HCT116 (cell line): ENCODE data around the gene OVOL2. TPM values are rescaled to one million over a fixed set of nuclear protein-coding genes. Genes with fewer than 3 reads are reported as not detected.

Experiments
- ATAC-seq: fragments of 200-7000 bp; cut with Tn5 transposase; 2 replicates; pipeline ENCODE4 v1.9.1; 2020; ENCODE audit warnings: mild to moderate bottlenecking, moderate library complexity
- BruUV-seq: library from RNA; stranded (reverse); fragments of 400-500 nt; replicated peaks from 2 replicates; lab custom pipeline; 2021; lab: Mats Ljungman, UMichigan
- CTCF ChIA-PET: fragments of 300-600 bp; sonication (Branson Sonifier 250); formaldehyde crosslinking; loops from one replicate; lab custom pipeline; 2021; ENCODE audit warnings: antibody characterized with exemption; lab: Charles Lee
- POLR2A ChIA-PET: fragments of 300-600, 350-600 bp; sonication (Branson Sonifier 250); formaldehyde crosslinking; loops from one replicate; lab custom pipeline; 2021; ENCODE audit warnings: antibody characterized with exemption; lab: Charles Lee
- RAD21 ChIA-PET, 2 experiments: fragments of 300-600 bp; sonication (Branson Sonifier 250); formaldehyde crosslinking; loops; one replicate each; lab custom pipeline; 2023; ENCODE audit warnings: low total read pairs in 2 of 2; ENCODE audit not compliant: uncharacterized antibody in 2 of 2, unreplicated experiment in 2 of 2, low non-redundant PET in 1 of 2; lab: Charles Lee
- DNase-seq: peaks from one replicate; pipeline ENCODE4 v3.0.0-alpha.2; 2010; ENCODE audit warnings: low read depth, low spot score
- H2AFZ ChIP-seq: fragments of 200-600 bp; shearing (Covaris generic), sonication (generic); 2 replicates; pipeline ENCODE4 v1.6.1; 2017; ENCODE audit warnings: low read depth, mixed run types, mixed read lengths, antibody characterized with exemption, low read length; ENCODE audit not compliant: poor library complexity, severe bottlenecking
- H3K27ac ChIP-seq: 2 replicates; pipeline ENCODE4 v1.5.1; 2012; ENCODE audit warnings: low read depth, low read length
- H3K27me3 ChIP-seq: fragments of 200-600 bp; sonication (generic); 2 replicates; pipeline ENCODE4 v1.6.1; 2016; ENCODE audit warnings: mixed run types, low read length, mixed read lengths; ENCODE audit not compliant: insufficient read depth
- H3K36me3 ChIP-seq, 2 experiments: fragments of 200-500 bp in 1 of 2; fragments of 200-600 bp in 1 of 2; sonication (Bioruptor generic) in 1 of 2; sonication (generic) in 1 of 2; 2 replicates each; pipeline versions ENCODE4 v1.5.1 to v1.6.1; 2014 to 2016; ENCODE audit warnings: low read length in 2 of 2, inconsistent platforms in 1 of 2, mixed read lengths in 1 of 2, mixed run types in 1 of 2; ENCODE audit not compliant: insufficient read depth in 2 of 2, control insufficient read depth in 1 of 2
- H3K4me1 ChIP-seq, 2 experiments: fragments of 200-600 bp in 1 of 2; sonication (generic) in 1 of 2; 2 replicates each; pipeline versions ENCODE4 v1.5.1 to v1.6.1; 2012 to 2017; ENCODE audit warnings: low read length in 2 of 2, inconsistent platforms in 1 of 2, mild to moderate bottlenecking in 1 of 2, mixed read lengths in 1 of 2, mixed run types in 1 of 2, moderate library complexity in 1 of 2; ENCODE audit not compliant: insufficient read depth in 2 of 2, control insufficient read depth in 1 of 2
- H3K4me2 ChIP-seq: fragments of 200-600 bp; sonication (generic); 2 replicates; pipeline ENCODE4 v1.6.1; 2017; ENCODE audit warnings: mixed run types, low read length, mixed read lengths
- H3K4me3 ChIP-seq, 2 experiments: fragments of 200-600 bp in 1 of 2; sonication (generic) in 1 of 2; replicated peaks in 1 of 2; 2 replicates each; pipeline ENCODE4 v1.5.1; 2011 to 2016; ENCODE audit warnings: low read length in 2 of 2, control low read depth in 1 of 2, low read depth in 1 of 2, mild to moderate bottlenecking in 1 of 2, mixed read lengths in 1 of 2, mixed run types in 1 of 2
- H3K79me2 ChIP-seq: fragments of 200-600 bp; sonication (generic); 2 replicates; pipeline ENCODE4 v1.6.1; 2017; ENCODE audit warnings: mild to moderate bottlenecking, mixed run types, low read length, moderate library complexity, mixed read lengths; ENCODE audit not compliant: insufficient read depth
- H3K9ac ChIP-seq: fragments of 200-600 bp; sonication (generic); 2 replicates; pipeline ENCODE4 v1.6.1; 2016; ENCODE audit warnings: low read length, mixed read lengths
- H3K9me2 ChIP-seq: fragments of 200-600 bp; sonication (generic), shearing (Covaris generic); 2 replicates; pipeline ENCODE4 v1.6.1; 2017; ENCODE audit warnings: mixed run types, mild to moderate bottlenecking, moderate library complexity; ENCODE audit not compliant: insufficient read depth
- H3K9me3 ChIP-seq, 2 experiments: fragments of 200-500 bp in 1 of 2; fragments of 200-600 bp in 1 of 2; sonication (Bioruptor generic) in 1 of 2; sonication (generic) in 1 of 2; 2 replicates each; pipeline ENCODE4 v1.6.1; 2014 to 2017; ENCODE audit warnings: low read length in 2 of 2, mixed read lengths in 2 of 2, inconsistent platforms in 1 of 2, low read depth in 1 of 2, mild to moderate bottlenecking in 1 of 2, mixed run types in 1 of 2, moderate library complexity in 1 of 2; ENCODE audit not compliant: control insufficient read depth in 1 of 2, insufficient read depth in 1 of 2
- H4K20me1 ChIP-seq: fragments of 200-600 bp; sonication (generic), shearing (Covaris generic); 2 replicates; pipeline ENCODE4 v1.6.1; 2017; ENCODE audit warnings: mixed run types, mild to moderate bottlenecking, moderate library complexity; ENCODE audit not compliant: insufficient read depth
- CBX3 ChIP-seq: IDR thresholded peaks from 2 replicates; pipeline ENCODE4 v1.6.1; 2012; ENCODE audit warnings: low read depth
- CEBPB ChIP-seq: IDR thresholded peaks from 2 replicates; pipeline ENCODE4 v1.6.1; 2012; ENCODE audit warnings: low read depth
- EGR1 ChIP-seq: IDR thresholded peaks from 2 replicates; pipeline ENCODE4 v1.6.1; 2012; ENCODE audit warnings: low read depth
- ELF1 ChIP-seq: IDR thresholded peaks from 2 replicates; pipeline ENCODE4 v1.6.1; 2012; ENCODE audit warnings: low read depth, borderline replicate concordance
- FOSL1 ChIP-seq: IDR thresholded peaks from 2 replicates; pipeline ENCODE4 v1.6.1; 2012; ENCODE audit warnings: low read depth
- JUND ChIP-seq: IDR thresholded peaks from 2 replicates; pipeline ENCODE4 v1.6.1; 2012
- MAX ChIP-seq: IDR thresholded peaks from 2 replicates; pipeline ENCODE4 v1.6.1; 2012
- POLR2A ChIP-seq: IDR thresholded peaks from 2 replicates; pipeline ENCODE4 v1.7.0; 2011; ENCODE audit warnings: borderline replicate concordance; ENCODE audit not compliant: insufficient read depth, insufficient read length; ENCODE audit errors: extremely low read depth
- POLR2AphosphoS5 ChIP-seq: IDR thresholded peaks from 2 replicates; pipeline ENCODE4 v1.6.1; 2011; ENCODE audit warnings: mild to moderate bottlenecking, low read depth, low read length, moderate library complexity
- RAD21 ChIP-seq: IDR thresholded peaks from 2 replicates; pipeline ENCODE4 v1.6.1; 2012; ENCODE audit warnings: low read depth, mild to moderate bottlenecking
- REST ChIP-seq: IDR thresholded peaks from 2 replicates; pipeline ENCODE4 v1.6.1; 2012; ENCODE audit warnings: low read depth
- SRF ChIP-seq: IDR thresholded peaks from 2 replicates; pipeline ENCODE4 v1.6.1; 2012; ENCODE audit warnings: low read depth
- TCF7L2 ChIP-seq: IDR thresholded peaks from 2 replicates; pipeline ENCODE4 v1.7.0; 2011; ENCODE audit warnings: borderline replicate concordance, inconsistent platforms; ENCODE audit not compliant: insufficient read depth, insufficient read length; ENCODE audit errors: extremely low read depth
- YY1 ChIP-seq: IDR thresholded peaks from 2 replicates; pipeline ENCODE4 v1.6.1; 2011; ENCODE audit warnings: low read length, low read depth, moderate library complexity, mild to moderate bottlenecking; ENCODE audit not compliant: insufficient replicate concordance; ENCODE audit errors: extremely low read depth
- ZBTB33 ChIP-seq: IDR thresholded peaks from 2 replicates; pipeline ENCODE4 v1.6.1; 2011; ENCODE audit warnings: mild to moderate bottlenecking, low read length, moderate library complexity; ENCODE audit not compliant: insufficient replicate concordance; ENCODE audit errors: extremely low read depth
- ZFX ChIP-seq: fragments of 450-650 bp; IDR thresholded peaks from 2 replicates; pipeline ENCODE4 v1.6.1; 2017
- ZNF274 ChIP-seq: fragments of 200-500 bp; sonication (Bioruptor generic); IDR thresholded peaks from 2 replicates; pipeline ENCODE4 v1.6.1; 2014; ENCODE audit warnings: mild to moderate bottlenecking, low read depth, low read length, inconsistent platforms
- intact Hi-C: fragments of 100-400 bp; cut with micrococcal nuclease; formaldehyde crosslinking; loops from 2 replicates; pipeline ENCODE4 v1.10.0; 2022
- total RNA-seq: library from RNA; stranded (reverse); gene quantifications from one replicate; pipeline ENCODE4 v1.2.1, GENCODE V29; 2021; ENCODE audit not compliant: unreplicated experiment
- TF ChIP-seq, protein P1 (sequence below): IDR thresholded peaks from 2 replicates; pipeline ENCODE4 v1.6.1; 2012
- TF ChIP-seq, protein P2 (sequence below), 3 experiments: fragments of 200-600 bp in 1 of 3; sonication (generic) in 1 of 3; IDR thresholded peaks in 2 of 3; conservative IDR thresholded peaks in 1 of 3; 2 replicates each; pipeline ENCODE4 v1.5.1; 2012 to 2017; ENCODE audit warnings: low read depth in 2 of 3, low read length in 2 of 3, antibody characterized with exemption in 1 of 3, borderline replicate concordance in 1 of 3, control low read depth in 1 of 3, mild to moderate bottlenecking in 1 of 3, mixed read lengths in 1 of 3, mixed run types in 1 of 3, moderate library complexity in 1 of 3; ENCODE audit not compliant: insufficient read depth in 1 of 3

OVOL2 gene
- total RNA-seq, 1 experiment from 2014 or later: 0.86 TPM

GRCh38 chr20:18057994-18058349 is 256 bp upstream of the OVOL2 start:
- Histone ChIP-seq H3K36me3 (no peaks in the 10 kb centered on the region), H3K9ac (no peak overlapping the region), H4K20me1 (no peaks in the 10 kb centered on the region), H3K4me2 (peak overlapping the region; percentile 78), H3K27ac (no peak overlapping the region), H3K4me1 (peaks cover 18 to 36% of the 10 kb centered on the region in 2 experiments), H3K9me2 (no peaks in the 10 kb centered on the region), H2AFZ (peak overlapping the region; percentile 67), H3K4me3 (peak overlapping the region; percentile 49 to 60), H3K9me3 (no peaks in the 10 kb centered on the region), H3K27me3 (peaks cover 20% of the 10 kb centered on the region; the same call in 1 of the 2 replicates), H3K79me2 (no peaks in the 10 kb centered on the region)
- ATAC-seq: no peak
- RAD21 ChIA-PET: interaction anchor here in 1 of 2 experiments (0.6 kb wide), 1 partner anchor 219 kb away, joined by 7 read pairs; no protein-coding TSS in a partner anchor
- intact Hi-C loops: loop anchor here (5.0 kb wide), 1 partner anchor 219 kb away; no protein-coding TSS in a partner anchor
- POLR2A ChIA-PET: no interaction called here
- DNase-seq: no peak
- BruUV-seq: no TSS peak
- CTCF ChIA-PET: interaction anchor here (1.0 kb wide), 1 partner anchor 133 kb away, joined by 4 read pairs; no protein-coding TSS in a partner anchor
- TF ChIP-seq REST: no peak
- TF ChIP-seq, protein P1, sequence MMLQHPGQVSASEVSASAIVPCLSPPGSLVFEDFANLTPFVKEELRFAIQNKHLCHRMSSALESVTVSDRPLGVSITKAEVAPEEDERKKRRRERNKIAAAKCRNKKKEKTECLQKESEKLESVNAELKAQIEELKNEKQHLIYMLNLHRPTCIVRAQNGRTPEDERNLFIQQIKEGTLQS: no peak
- no peak for TF ChIP-seq SRF
- TF ChIP-seq JUND: no peak
- TF ChIP-seq ZBTB33: no peak
- no peak for TF ChIP-seq ELF1
- TF ChIP-seq RAD21: no peak
- TF ChIP-seq MAX: no peak
- no peak for TF ChIP-seq CBX3
- no peak for TF ChIP-seq ZNF274
- TF ChIP-seq TCF7L2: no peak
- no peak for TF ChIP-seq POLR2A
- TF ChIP-seq ZFX: no peak
- TF ChIP-seq YY1: no peak
- no peak for TF ChIP-seq POLR2AphosphoS5
- TF ChIP-seq EGR1: no peak
- no peak for TF ChIP-seq FOSL1
- TF ChIP-seq, protein P2, sequence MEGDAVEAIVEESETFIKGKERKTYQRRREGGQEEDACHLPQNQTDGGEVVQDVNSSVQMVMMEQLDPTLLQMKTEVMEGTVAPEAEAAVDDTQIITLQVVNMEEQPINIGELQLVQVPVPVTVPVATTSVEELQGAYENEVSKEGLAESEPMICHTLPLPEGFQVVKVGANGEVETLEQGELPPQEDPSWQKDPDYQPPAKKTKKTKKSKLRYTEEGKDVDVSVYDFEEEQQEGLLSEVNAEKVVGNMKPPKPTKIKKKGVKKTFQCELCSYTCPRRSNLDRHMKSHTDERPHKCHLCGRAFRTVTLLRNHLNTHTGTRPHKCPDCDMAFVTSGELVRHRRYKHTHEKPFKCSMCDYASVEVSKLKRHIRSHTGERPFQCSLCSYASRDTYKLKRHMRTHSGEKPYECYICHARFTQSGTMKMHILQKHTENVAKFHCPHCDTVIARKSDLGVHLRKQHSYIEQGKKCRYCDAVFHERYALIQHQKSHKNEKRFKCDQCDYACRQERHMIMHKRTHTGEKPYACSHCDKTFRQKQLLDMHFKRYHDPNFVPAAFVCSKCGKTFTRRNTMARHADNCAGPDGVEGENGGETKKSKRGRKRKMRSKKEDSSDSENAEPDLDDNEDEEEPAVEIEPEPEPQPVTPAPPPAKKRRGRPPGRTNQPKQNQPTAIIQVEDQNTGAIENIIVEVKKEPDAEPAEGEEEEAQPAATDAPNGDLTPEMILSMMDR (IDR thresholded peaks at IDR 0.05 in 2 of 3, conservative IDR thresholded peaks at IDR 0.05 in 1 of 3; ENCODE audit: borderline replicate concordance in 1 of 3, insufficient read depth in 1 of 3, low read depth in 2 of 3, low read length in 2 of 3): no peak
- TF ChIP-seq CEBPB: no peak
